Measurements from ENCODE around the gene CNDP2.

Gene CNDP2

DNA sequence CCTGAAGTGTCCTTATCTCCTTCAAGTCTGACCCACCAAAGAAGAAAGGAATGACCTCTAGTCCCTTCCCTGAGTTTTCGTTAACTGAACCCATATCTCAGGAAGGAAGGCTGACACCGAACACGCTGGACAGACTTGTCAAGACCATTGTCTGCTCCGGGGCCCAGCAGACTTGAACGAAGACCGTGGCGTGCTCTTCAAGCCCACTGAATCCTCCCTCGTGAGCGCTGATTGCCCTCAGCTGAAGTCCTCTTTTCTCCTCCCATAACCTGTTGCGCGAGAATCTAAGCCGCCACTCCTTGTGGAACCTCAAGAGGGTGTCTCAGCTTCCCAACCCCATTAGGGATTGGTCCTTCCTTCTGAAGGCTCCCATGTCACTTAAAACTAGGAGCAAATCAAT, 37.5 kb downstream of the CNDP2 start:
- no peak for DNase-seq (ENCODE audit: low read depth)
- TF ChIP-seq MYC (IDR thresholded peaks at IDR 0.05; ENCODE audit: low read depth, low read length) (no peak), POLR2A (IDR thresholded peaks at IDR 0.05; ENCODE audit: extremely low read depth, insufficient read length) (no peak)
- TF ChIP-seq, protein P1, sequence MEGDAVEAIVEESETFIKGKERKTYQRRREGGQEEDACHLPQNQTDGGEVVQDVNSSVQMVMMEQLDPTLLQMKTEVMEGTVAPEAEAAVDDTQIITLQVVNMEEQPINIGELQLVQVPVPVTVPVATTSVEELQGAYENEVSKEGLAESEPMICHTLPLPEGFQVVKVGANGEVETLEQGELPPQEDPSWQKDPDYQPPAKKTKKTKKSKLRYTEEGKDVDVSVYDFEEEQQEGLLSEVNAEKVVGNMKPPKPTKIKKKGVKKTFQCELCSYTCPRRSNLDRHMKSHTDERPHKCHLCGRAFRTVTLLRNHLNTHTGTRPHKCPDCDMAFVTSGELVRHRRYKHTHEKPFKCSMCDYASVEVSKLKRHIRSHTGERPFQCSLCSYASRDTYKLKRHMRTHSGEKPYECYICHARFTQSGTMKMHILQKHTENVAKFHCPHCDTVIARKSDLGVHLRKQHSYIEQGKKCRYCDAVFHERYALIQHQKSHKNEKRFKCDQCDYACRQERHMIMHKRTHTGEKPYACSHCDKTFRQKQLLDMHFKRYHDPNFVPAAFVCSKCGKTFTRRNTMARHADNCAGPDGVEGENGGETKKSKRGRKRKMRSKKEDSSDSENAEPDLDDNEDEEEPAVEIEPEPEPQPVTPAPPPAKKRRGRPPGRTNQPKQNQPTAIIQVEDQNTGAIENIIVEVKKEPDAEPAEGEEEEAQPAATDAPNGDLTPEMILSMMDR (IDR thresholded peaks at IDR 0.05; ENCODE audit: low read depth, low read length): no peak
- TF ChIP-seq, protein P2, sequence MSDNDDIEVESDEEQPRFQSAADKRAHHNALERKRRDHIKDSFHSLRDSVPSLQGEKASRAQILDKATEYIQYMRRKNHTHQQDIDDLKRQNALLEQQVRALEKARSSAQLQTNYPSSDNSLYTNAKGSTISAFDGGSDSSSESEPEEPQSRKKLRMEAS (IDR thresholded peaks at IDR 0.05; ENCODE audit: low read depth, low read length): no peak
- no peak overlapping the region for H3K4me3 ChIP-seq (ENCODE audit: low read depth, low read length)

DNA sequence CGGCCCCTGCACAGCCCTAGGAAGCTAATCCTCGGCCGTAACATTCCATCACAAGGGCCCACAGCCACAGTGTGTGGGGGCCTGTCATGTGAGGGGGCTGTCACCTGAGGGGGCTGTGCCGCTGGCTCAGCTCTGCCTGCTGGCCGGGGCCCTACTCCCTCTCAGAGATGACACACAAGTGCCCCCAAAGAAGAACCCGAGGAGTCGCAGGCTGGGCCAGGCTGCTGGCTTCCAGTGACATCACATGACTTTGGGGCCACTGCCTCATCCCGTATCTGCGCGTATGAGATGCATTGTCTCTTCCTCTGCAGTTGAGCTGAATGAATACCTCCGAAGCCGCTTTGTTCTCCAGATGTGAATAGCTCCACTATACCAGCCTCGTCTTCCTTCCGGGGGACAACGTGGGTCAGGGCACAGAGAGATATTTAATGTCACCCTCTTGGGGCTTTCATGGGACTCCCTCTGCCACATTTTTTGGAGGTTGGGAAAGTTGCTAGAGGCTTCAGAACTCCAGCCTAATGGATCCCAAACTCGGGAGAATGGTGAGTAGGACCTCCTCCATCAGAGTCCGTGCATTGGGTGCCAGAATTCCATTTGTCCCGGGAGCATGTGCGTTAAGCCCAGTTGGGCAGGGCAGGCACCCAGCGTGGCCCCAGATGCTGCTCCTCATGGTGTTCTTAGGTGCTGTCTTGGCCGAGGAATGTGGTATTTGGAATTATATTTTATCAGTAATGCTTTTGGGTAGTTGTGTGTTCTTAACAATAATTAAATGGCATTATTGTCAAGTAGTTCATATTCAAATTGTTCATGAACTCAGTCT, 38.2 kb downstream of the CNDP2 start, which contains the start of gene CNDP1:
CNDP1 (plus strand) TSS at position 351 of the 820 bp plus-strand sequence; CDS start at position 519, 168 bp downstream.
- H3K4me3 ChIP-seq (ENCODE audit: low read depth, low read length): no peak within 1 kb of the TSS
- TF ChIP-seq MYC (IDR thresholded peaks at IDR 0.05; ENCODE audit: low read depth, low read length) (no peak), POLR2A (IDR thresholded peaks at IDR 0.05; ENCODE audit: extremely low read depth, insufficient read length) (no peak)
- TF ChIP-seq, protein P1 (IDR thresholded peaks at IDR 0.05; ENCODE audit: low read depth, low read length): no peak
- TF ChIP-seq, protein P2 (IDR thresholded peaks at IDR 0.05; ENCODE audit: low read depth, low read length): no peak
- no peak for DNase-seq (ENCODE audit: low read depth)

DNA sequence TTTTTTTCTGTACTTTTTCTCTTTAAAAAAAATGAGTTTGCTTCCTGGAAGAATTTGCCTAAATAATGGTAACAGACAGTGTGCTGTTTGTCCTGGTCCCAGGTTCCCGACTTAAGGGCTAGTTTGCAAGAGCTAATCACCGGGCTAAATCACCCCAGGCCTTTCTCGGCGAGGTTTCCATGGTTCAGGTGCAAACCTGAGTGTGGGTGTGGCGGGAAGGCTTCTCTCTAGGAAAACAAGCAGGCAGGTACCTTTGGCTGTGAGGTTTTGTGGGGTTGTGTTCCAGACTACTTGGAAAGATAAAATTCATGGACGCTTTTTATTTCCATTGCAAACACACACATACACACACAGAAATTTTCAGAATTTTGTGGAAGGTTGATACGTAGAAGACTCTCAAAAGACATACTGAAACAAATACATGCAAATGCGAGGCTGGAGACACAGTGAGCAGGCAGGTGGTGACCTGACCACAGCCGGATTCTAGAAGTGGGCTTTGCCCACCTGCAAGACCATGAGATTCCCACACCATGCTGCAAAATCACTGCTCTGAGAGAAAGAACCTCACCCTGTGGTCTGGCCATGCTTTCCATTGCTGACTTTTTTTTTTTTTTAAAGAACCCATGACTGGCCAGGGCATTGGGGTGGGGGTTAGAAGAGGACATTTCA, 39.0 kb downstream of the CNDP2 start:
- H3K4me3 ChIP-seq (ENCODE audit: low read depth, low read length): no peak overlapping the region
- TF ChIP-seq POLR2A (IDR thresholded peaks at IDR 0.05; ENCODE audit: extremely low read depth, insufficient read length) (no peak), MYC (IDR thresholded peaks at IDR 0.05; ENCODE audit: low read depth, low read length) (no peak)
- TF ChIP-seq, protein P2 (IDR thresholded peaks at IDR 0.05; ENCODE audit: low read depth, low read length): no peak
- TF ChIP-seq, protein P1 (IDR thresholded peaks at IDR 0.05; ENCODE audit: low read depth, low read length): no peak
- no peak for DNase-seq (ENCODE audit: low read depth)

DNA sequence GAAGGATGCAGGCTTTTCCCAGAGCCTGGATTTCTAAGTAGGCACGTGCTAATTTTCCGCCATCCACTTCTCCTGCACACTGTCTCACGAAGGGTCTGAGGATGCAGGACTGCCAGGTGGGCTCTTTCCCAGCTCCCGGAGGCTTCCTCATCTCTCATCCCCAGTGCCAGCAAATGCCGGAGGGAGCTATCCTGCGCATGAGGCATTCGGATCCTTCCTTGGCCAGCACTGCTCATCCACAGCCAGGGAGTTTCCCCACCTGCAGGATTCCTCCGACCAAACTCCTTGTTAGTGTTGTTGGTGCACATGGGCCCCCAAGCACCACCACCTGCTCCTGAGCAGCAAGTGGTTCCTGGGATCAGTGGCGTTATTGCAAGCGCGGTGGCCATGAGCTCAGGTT, 43.1 kb downstream of the CNDP2 start:
- H3K4me3 ChIP-seq (ENCODE audit: low read depth, low read length): no peak overlapping the region
- TF ChIP-seq POLR2A (IDR thresholded peaks at IDR 0.05; ENCODE audit: extremely low read depth, insufficient read length): no peak
- no peak for TF ChIP-seq MYC (IDR thresholded peaks at IDR 0.05; ENCODE audit: low read depth, low read length)
- TF ChIP-seq, protein P2 (IDR thresholded peaks at IDR 0.05; ENCODE audit: low read depth, low read length): no peak
- TF ChIP-seq, protein P1 (IDR thresholded peaks at IDR 0.05; ENCODE audit: low read depth, low read length): no peak
- no peak for DNase-seq (ENCODE audit: low read depth)

DNA sequence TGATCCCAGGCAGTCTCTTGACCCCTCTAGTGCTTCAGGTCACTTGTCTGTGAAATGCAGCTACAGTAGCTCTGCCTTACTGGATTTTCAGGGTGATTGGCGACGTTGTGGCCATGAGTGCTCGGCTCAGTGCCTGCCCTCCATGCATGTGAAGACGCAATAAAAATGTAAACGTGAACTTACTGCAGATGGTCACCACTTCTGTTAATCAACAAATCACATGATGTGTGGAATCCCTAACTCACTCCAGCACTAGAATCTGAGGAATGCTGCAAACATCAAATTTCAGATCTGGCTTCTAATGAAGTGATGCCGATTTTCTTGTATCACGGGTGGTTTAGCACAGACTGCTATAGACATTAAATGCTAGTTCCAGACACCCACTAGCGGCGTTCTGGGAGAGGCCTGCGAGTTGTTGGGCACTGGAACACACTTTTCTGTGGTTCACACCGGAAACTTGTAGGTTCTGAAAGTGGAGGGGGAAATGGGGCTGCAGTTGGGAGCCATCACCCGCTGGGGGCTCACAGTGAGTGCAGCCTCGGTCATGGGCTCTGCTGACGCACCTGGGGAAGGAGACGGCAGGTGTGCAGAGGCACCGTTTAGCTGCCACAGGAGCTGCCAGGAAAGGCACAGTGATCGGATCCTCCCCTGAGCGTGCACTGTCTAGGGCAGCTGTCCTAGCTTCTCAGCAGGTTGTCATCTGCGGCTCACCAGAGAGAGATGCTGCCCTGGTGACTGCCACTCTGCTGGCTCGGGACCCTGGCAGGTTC, 44.7 kb downstream of the CNDP2 start:
- DNase-seq (ENCODE audit: low read depth): no peak
- no peak overlapping the region for H3K4me3 ChIP-seq (ENCODE audit: low read depth, low read length)
- TF ChIP-seq POLR2A (IDR thresholded peaks at IDR 0.05; ENCODE audit: extremely low read depth, insufficient read length): no peak
- TF ChIP-seq MYC (IDR thresholded peaks at IDR 0.05; ENCODE audit: low read depth, low read length): no peak
- TF ChIP-seq, protein P1 (IDR thresholded peaks at IDR 0.05; ENCODE audit: low read depth, low read length): no peak
